Left lung (tissue), 10 donors: ENCODE data around the gene PRR14. TPM values are rescaled to one million over a fixed set of nuclear protein-coding genes. Genes with fewer than 3 reads are reported as not detected.
"Not testable (repeated sequence)": the region's sequence is repeated elsewhere in the genome, so short reads cannot be mapped to it uniquely, and the experiment has no call there.

Experiments
- ATAC-seq: fragments of 200-7000 bp; cut with Tn5 transposase; one replicate; pipeline ENCODE4 v1.9.1; 2020; ENCODE audit warnings: moderate library complexity
- DNase-seq, 4 donors: peaks; one replicate each; pipeline ENCODE4 v3.0.0-alpha.2; 2013 to 2020
- H3K27ac ChIP-seq, 2 donors: fragments of 200-600 bp; sonication (generic) in 1 of 2; one replicate each; pipeline versions ENCODE4 v1.5.0 to v1.8.0; 2020 to 2021
- H3K27me3 ChIP-seq, 2 donors: fragments of 200-600 bp; sonication (generic) in 1 of 2; one replicate each; pipeline versions ENCODE4 v1.5.0 to v1.8.0; 2020 to 2021
- H3K36me3 ChIP-seq, 2 donors: fragments of 200-600 bp; sonication (generic) in 1 of 2; one replicate each; pipeline versions ENCODE4 v1.5.0 to v1.8.0; 2020 to 2021
- H3K4me1 ChIP-seq, 2 donors: fragments of 200-600 bp; one replicate each; pipeline ENCODE4 v1.8.0; 2021
- H3K4me3 ChIP-seq, 2 donors: fragments of 200-600 bp; sonication (generic) in 1 of 2; one replicate each; pipeline versions ENCODE4 v1.5.0 to v1.8.0; 2020 to 2021; ENCODE audit warnings: mild to moderate bottlenecking in 1 of 2
- H3K9me3 ChIP-seq, 2 donors: fragments of 200-600 bp; sonication (generic) in 1 of 2; one replicate each; pipeline versions ENCODE4 v1.5.0 to v1.8.0; 2020 to 2021
- intact Hi-C, 2 donors: fragments of 100-400 bp; cut with DNase I; formaldehyde crosslinking; loops; one replicate each; pipeline versions ENCODE4 v1.11.2 to v1.14.2; 2022
- polyA plus RNA-seq, 6 donors: library from polyadenylated mRNA; unstranded; fragments of 120-200 nt; gene quantifications; one replicate each; pipeline ENCODE4 v1.2.1, GENCODE V29; 2013; ENCODE audit not compliant: insufficient read length in 6 of 6
- total RNA-seq, 2 donors: library from RNA; stranded (reverse); fragmentation: NEBNext Ultra II Directional; extraction: Animal tissue kit (Norgen Biotek cat#: 25700); gene quantifications; one replicate each; pipeline ENCODE4 v1.2.1, GENCODE V29; 2021
- TF ChIP-seq, protein P1 (sequence below), 2 donors: fragments of 200-600 bp; sonication (generic) in 1 of 2; IDR thresholded peaks; one replicate each; pipeline versions ENCODE4 v1.5.0 to v1.8.0; 2021; ENCODE audit warnings: antibody characterized with exemption in 2 of 2
- donor health status: DM: no; HTN: yes; CAD: no.
- donor health status: DM: no; HTN: no; CAD: no.

PRR14 gene
- total and polyA plus RNA-seq, 8 donors, result 39.2 to 58.8 (median 45.2) TPM

- DNase-seq, result no peak
- H3K4me1 ChIP-seq, result peaks cover 0 to 14% of the 10 kb centered on the region in 2 donors
- TF ChIP-seq, protein P1, sequence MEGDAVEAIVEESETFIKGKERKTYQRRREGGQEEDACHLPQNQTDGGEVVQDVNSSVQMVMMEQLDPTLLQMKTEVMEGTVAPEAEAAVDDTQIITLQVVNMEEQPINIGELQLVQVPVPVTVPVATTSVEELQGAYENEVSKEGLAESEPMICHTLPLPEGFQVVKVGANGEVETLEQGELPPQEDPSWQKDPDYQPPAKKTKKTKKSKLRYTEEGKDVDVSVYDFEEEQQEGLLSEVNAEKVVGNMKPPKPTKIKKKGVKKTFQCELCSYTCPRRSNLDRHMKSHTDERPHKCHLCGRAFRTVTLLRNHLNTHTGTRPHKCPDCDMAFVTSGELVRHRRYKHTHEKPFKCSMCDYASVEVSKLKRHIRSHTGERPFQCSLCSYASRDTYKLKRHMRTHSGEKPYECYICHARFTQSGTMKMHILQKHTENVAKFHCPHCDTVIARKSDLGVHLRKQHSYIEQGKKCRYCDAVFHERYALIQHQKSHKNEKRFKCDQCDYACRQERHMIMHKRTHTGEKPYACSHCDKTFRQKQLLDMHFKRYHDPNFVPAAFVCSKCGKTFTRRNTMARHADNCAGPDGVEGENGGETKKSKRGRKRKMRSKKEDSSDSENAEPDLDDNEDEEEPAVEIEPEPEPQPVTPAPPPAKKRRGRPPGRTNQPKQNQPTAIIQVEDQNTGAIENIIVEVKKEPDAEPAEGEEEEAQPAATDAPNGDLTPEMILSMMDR (IDR thresholded peaks at IDR 0.05), result no peak
- intact Hi-C loops, result no loop called here
- no peaks in the 10 kb centered on the region for H3K9me3 ChIP-seq
- H3K4me3 ChIP-seq, result peak overlapping the region; percentile 59 to 67
- H3K36me3 ChIP-seq, result no peaks in the 10 kb centered on the region
- H3K27me3 ChIP-seq, result no peaks in the 10 kb centered on the region
- no peak for ATAC-seq
- peak overlapping the region; percentile 92 to 93 for H3K27ac ChIP-seq
Measured at GRCh38 chr16:30633526-30633925, 17.2 kb upstream of the PRR14 start.

DNA sequence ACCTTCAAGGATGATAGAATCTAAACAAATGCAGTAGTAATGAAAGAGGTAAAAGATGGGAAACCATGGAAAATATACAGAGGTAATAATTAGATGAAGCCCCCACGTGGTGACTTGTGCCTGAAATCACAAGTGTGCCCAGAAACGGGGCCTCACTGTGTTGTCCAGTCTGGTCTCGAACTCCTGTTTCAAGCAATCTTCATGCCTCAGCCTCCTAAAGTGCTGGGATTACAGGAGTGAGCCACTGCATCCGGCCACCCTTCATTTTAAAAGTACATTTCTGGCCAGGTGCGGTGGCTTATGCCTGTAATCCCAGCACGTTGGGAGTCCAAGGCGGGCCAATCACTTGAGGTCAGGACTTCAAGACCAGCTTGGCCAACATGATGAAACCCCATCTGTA is 14.2 kb upstream of the PRR14 start:
- DNase-seq, result no peak
- Histone ChIP-seq H3K27ac (no peak overlapping the region), H3K36me3 (no peaks in the 10 kb centered on the region), H3K4me1 (peaks cover 0 to 13% of the 10 kb centered on the region in 2 donors), H3K4me3 (no peak overlapping the region), H3K27me3 (no peaks in the 10 kb centered on the region), H3K9me3 (no peaks in the 10 kb centered on the region)
- TF ChIP-seq, protein P1 (IDR thresholded peaks at IDR 0.05), result no peak
- intact Hi-C loops, result no loop called here
- no peak for ATAC-seq

- DNase-seq, H3K4me3 ChIP-seq, H3K27me3 ChIP-seq, H3K27ac ChIP-seq, H3K9me3 ChIP-seq, intact Hi-C loops, H3K36me3 ChIP-seq, ATAC-seq: not testable (repeated sequence)
- peaks cover 0 to 13% of the 10 kb centered on the region in 2 donors for H3K4me1 ChIP-seq
Measured at GRCh38 chr16:30637139-30637538, 13.6 kb upstream of the PRR14 start.

DNA sequence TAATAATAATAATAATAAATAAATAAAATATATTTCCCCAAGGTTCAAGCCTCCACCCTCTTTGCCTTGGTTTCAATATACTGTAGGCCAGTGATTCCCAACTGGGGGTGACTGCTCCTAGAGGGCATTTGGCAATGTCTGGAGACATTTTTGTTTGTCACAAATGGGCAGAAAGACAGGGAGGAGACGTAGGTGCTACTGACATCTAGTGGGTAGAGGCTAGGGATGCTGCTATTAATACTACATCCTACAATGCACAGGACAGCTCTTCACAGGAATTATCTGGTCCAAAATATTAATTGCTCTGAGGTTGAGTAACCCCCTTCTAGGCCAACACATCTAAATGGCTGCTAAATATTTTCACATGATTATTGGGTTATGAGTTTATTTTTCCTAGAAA is 12.8 kb upstream of the PRR14 start:
- H3K9me3 ChIP-seq, result no peaks in the 10 kb centered on the region
- no peak overlapping the region for H3K27ac ChIP-seq
- TF ChIP-seq, protein P1 (IDR thresholded peaks at IDR 0.05), result peak in 1 of 2 donors; percentile 12
- no peaks in the 10 kb centered on the region for H3K36me3 ChIP-seq
- no peaks in the 10 kb centered on the region for H3K27me3 ChIP-seq
- no peak for DNase-seq
- H3K4me1 ChIP-seq, result peaks cover 0 to 13% of the 10 kb centered on the region in 2 donors
- intact Hi-C loops, result no loop called here
- no peak for ATAC-seq
- no peak overlapping the region for H3K4me3 ChIP-seq

GRCh38 chr16:30641378-30641982 is 9.3 kb upstream of the PRR14 start:
- Histone ChIP-seq H3K9me3 (no peaks in the 10 kb centered on the region), H3K4me3 (no peak overlapping the region), H3K27me3 (no peaks in the 10 kb centered on the region), H3K4me1 (no peaks in the 10 kb centered on the region), H3K36me3 (no peaks in the 10 kb centered on the region), H3K27ac (no peak overlapping the region)
- intact Hi-C loops, result no loop called here
- no peak for ATAC-seq
- DNase-seq, result no peak
- TF ChIP-seq, protein P1 (IDR thresholded peaks at IDR 0.05), result no peak

- TF ChIP-seq, protein P1 (IDR thresholded peaks at IDR 0.05), result no peak
- intact Hi-C loops, result no loop called here
- Histone ChIP-seq H3K27me3 (no peaks in the 10 kb centered on the region), H3K9me3 (no peaks in the 10 kb centered on the region), H3K4me3 (no peak overlapping the region), H3K27ac (no peak overlapping the region), H3K4me1 (no peaks in the 10 kb centered on the region), H3K36me3 (no peaks in the 10 kb centered on the region)
- ATAC-seq (no peak), DNase-seq (no peak)
Measured at GRCh38 chr16:30644334-30644830, 6.4 kb upstream of the PRR14 start.
